Hematopoietic multipotent progenitor cell treated with erythropoietin and hydrocortisone succinate and interleukin-3 and kit ligand, for 17 days (in vitro differentiated cells): ENCODE results near the gene REG4.
"Not testable (repeated sequence)": the region's sequence is repeated elsewhere in the genome, so short reads cannot be mapped to it uniquely, and the experiment has no call there.

ENCODE experiments used
- DNase-seq: peaks from one replicate; pipeline ENCODE4 v3.0.0-alpha.2; 2015; ENCODE audit warnings: low spot score

Gene REG4

GRCh38 chr1:119811387-119811786 lies at the start of gene REG4:
TSS of gene REG4 (minus strand) at chr1:119811460. CDS start at chr1:119808769, 2,691 bp downstream.
- DNase-seq = no peak

- peak; percentile 47 for DNase-seq
Measured at GRCh38 chr1:119859647-119860046, 48.4 kb upstream of the REG4 start.

GRCh38 chr1:119858556-119859214 lies 47.4 kb upstream of the REG4 start:
- DNase-seq = not testable (repeated sequence)

- DNase-seq = no peak
Measured at GRCh38 chr1:119858126-119858525, 46.9 kb upstream of the REG4 start.

- DNase-seq = no peak
Measured at GRCh38 chr1:119853155-119853554, 41.9 kb upstream of the REG4 start.

- DNase-seq = not testable (repeated sequence)
Measured at GRCh38 chr1:119844206-119844605, 32.9 kb upstream of the REG4 start.

GRCh38 chr1:119841306-119841705 lies 30.0 kb upstream of the REG4 start:
- DNase-seq = no peak

GRCh38 chr1:119840745-119841144 lies 29.5 kb upstream of the REG4 start:
- DNase-seq = no peak

- no peak for DNase-seq
Measured at GRCh38 chr1:119838236-119838635, 27.0 kb upstream of the REG4 start.

GRCh38 chr1:119834990-119835389 lies 23.7 kb upstream of the REG4 start:
- no peak for DNase-seq

- DNase-seq = no peak
Measured at GRCh38 chr1:119831027-119831426, 19.8 kb upstream of the REG4 start.

- no peak for DNase-seq
Measured at GRCh38 chr1:119829625-119830024, 18.4 kb upstream of the REG4 start.

GRCh38 chr1:119829006-119829405 lies 17.7 kb upstream of the REG4 start:
- DNase-seq = not testable (repeated sequence)

GRCh38 chr1:119828266-119828665 lies 17.0 kb upstream of the REG4 start:
- DNase-seq = no peak

- no peak for DNase-seq
Measured at GRCh38 chr1:119827010-119827409, 15.8 kb upstream of the REG4 start.

- no peak for DNase-seq
Measured at GRCh38 chr1:119822406-119822805, 11.1 kb upstream of the REG4 start.

- DNase-seq = no peak
Measured at GRCh38 chr1:119818181-119818580, 6.9 kb upstream of the REG4 start.

- no peak for DNase-seq
Measured at GRCh38 chr1:119816407-119816806, 5.1 kb upstream of the REG4 start.

- no peak for DNase-seq
Measured at GRCh38 chr1:119815928-119816327, 4.7 kb upstream of the REG4 start.

GRCh38 chr1:119815361-119815760 lies 4.1 kb upstream of the REG4 start:
- DNase-seq = no peak

- DNase-seq = no peak
Measured at GRCh38 chr1:119814288-119814687, 3.0 kb upstream of the REG4 start.

- DNase-seq = no peak
Measured at GRCh38 chr1:119811985-119812557, 811 bp upstream of the REG4 start.

GRCh38 chr1:119808972-119809550 lies 2.2 kb downstream of the REG4 start:
- peak; percentile 51 for DNase-seq

- no peak for DNase-seq
Measured at GRCh38 chr1:119808491-119808890, 2.8 kb downstream of the REG4 start.
